ENCODE results near the gene RALGAPA2.

Gene RALGAPA2

DNA sequence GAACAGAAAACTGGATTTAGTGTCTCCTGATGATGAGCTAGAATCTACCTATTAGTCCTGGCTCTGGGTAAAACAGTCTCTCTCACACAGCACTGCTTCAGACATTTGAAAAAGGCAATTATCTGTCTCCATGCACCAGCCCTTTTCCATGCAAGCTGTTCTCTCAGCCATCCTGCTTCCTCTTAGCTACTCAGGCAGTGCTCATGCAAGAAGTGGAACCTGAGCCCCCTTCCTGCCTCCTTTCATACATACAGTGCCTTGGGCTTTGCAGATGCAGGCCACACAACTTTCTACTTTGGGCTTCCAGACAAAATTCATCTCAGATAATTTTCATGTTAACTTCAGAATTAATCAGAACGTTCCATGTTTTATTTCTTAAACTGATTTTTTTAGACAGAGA is 151.3 kb downstream of the RALGAPA2 start:
- DNase-seq (ENCODE audit: low read depth, low spot score), result no peak
- H3K9me3 ChIP-seq (ENCODE audit: control insufficient read depth, insufficient read depth, low read length), result no peaks in the 10 kb centered on the region
- no CpG with 5 or more reads among the region's 1 CpG for WGBS (ENCODE audit: insufficient coverage, insufficient read length)

DNA sequence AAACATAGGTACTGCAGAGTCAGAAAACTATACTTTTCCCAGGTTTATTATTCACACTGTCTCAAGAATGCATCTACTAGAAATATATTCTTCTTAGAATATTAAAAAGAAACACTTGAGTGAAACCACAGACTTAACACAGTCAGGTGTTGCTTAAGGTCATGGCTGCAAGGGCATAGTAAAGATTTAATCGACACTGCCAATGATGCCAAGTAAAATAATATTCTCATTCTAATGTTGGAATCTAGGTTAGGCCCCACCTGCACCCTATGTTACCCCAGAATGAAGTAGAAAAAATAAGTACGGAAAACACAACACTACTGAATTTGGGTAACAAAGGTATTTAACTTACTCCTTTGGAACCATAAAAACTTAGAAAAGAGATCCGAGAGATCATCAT is 155.0 kb downstream of the RALGAPA2 start:
- no peaks in the 10 kb centered on the region for H3K27me3 ChIP-seq (ENCODE audit: control insufficient read depth, insufficient read depth, low read length)
- H3K36me3 ChIP-seq (ENCODE audit: control insufficient read depth, insufficient read depth, low read length), result no peaks in the 10 kb centered on the region
- no peaks in the 10 kb centered on the region; the same call in 1 of the 2 replicates for H3K4me1 ChIP-seq (ENCODE audit: control insufficient read depth, insufficient read depth, low read length)
- no peak overlapping the region for H3K27ac ChIP-seq (ENCODE audit: low read length)
- no CpG with 5 or more reads among the region's 3 CpGs for WGBS (ENCODE audit: insufficient coverage, insufficient read length)
- H3K9me3 ChIP-seq (ENCODE audit: control insufficient read depth, insufficient read depth, low read length), result no peaks in the 10 kb centered on the region
- no peak overlapping the region for H3K4me3 ChIP-seq (ENCODE audit: low read length)
- no peak for DNase-seq (ENCODE audit: low read depth, low spot score)

More for the DNA sequence above, 151.3 kb downstream of the RALGAPA2 start:
- H3K36me3 ChIP-seq (ENCODE audit: control insufficient read depth, insufficient read depth, low read length), result no peaks in the 10 kb centered on the region
- no peaks in the 10 kb centered on the region for H3K27me3 ChIP-seq (ENCODE audit: control insufficient read depth, insufficient read depth, low read length)
- H3K4me1 ChIP-seq (ENCODE audit: control insufficient read depth, insufficient read depth, low read length), result no peaks in the 10 kb centered on the region; the same call in 1 of the 2 replicates
- H3K27ac ChIP-seq (ENCODE audit: low read length), result no peak overlapping the region
- H3K4me3 ChIP-seq (ENCODE audit: low read length), result no peak overlapping the region

DNA sequence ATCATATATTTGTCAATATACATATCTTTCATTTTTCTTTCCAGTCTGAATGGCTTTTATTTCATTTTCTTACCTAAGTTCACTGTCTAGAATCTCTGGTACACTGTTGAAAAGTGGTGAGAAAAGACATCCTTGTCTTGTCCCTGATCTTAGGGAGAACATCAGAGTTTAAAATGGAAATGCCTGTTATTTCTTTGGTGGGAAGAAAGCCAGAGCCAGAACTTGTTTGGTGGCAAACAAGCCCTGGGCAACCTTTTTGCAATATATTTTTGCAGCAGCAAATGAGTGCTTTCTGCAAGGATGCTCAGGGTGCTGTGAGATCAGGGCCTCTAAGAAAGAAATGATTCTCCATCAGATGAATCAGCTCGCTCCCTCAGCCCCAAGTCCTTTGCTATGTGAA is 156.6 kb downstream of the RALGAPA2 start:
- WGBS (ENCODE audit: insufficient coverage, insufficient read length), result no CpG with 5 or more reads among the region's 1 CpG
- no peak overlapping the region for H3K4me3 ChIP-seq (ENCODE audit: low read length)
- H3K9me3 ChIP-seq (ENCODE audit: control insufficient read depth, insufficient read depth, low read length), result no peaks in the 10 kb centered on the region
- no peak for DNase-seq (ENCODE audit: low read depth, low spot score)
- H3K27ac ChIP-seq (ENCODE audit: low read length), result no peak overlapping the region
- no peaks in the 10 kb centered on the region for H3K27me3 ChIP-seq (ENCODE audit: control insufficient read depth, insufficient read depth, low read length)
- H3K36me3 ChIP-seq (ENCODE audit: control insufficient read depth, insufficient read depth, low read length), result no peaks in the 10 kb centered on the region
- H3K4me1 ChIP-seq (ENCODE audit: control insufficient read depth, insufficient read depth, low read length), result no peaks in the 10 kb centered on the region; the same call in 1 of the 2 replicates

DNA sequence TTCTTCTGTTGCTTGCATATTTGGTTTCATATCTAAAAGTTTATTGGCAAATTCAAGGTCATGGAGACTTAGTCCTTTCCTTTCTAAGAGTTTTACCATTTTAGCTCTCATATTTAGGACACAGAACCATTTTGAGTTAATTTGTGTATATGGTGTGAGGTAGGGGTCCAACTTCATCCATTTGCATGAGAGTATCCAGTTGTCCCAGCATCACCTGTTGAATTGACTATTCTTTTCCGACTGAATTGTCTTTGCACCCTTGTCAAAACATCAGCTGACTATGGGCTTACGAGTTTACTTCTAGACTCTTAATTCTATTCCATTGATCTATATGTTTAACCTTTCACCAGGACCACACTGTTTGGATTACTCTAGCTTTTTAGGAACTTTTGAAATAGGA is 157.5 kb downstream of the RALGAPA2 start:
- no peaks in the 10 kb centered on the region for H3K36me3 ChIP-seq (ENCODE audit: control insufficient read depth, insufficient read depth, low read length)
- H3K27me3 ChIP-seq (ENCODE audit: control insufficient read depth, insufficient read depth, low read length), result no peaks in the 10 kb centered on the region
- H3K9me3 ChIP-seq (ENCODE audit: control insufficient read depth, insufficient read depth, low read length), result no peaks in the 10 kb centered on the region
- no CpG with 5 or more reads among the region's 2 CpGs for WGBS (ENCODE audit: insufficient coverage, insufficient read length)
- no peak overlapping the region for H3K27ac ChIP-seq (ENCODE audit: low read length)
- no peak overlapping the region for H3K4me3 ChIP-seq (ENCODE audit: low read length)
- DNase-seq (ENCODE audit: low read depth, low spot score), result no peak
- H3K4me1 ChIP-seq (ENCODE audit: control insufficient read depth, insufficient read depth, low read length), result no peaks in the 10 kb centered on the region; the same call in 1 of the 2 replicates

DNA sequence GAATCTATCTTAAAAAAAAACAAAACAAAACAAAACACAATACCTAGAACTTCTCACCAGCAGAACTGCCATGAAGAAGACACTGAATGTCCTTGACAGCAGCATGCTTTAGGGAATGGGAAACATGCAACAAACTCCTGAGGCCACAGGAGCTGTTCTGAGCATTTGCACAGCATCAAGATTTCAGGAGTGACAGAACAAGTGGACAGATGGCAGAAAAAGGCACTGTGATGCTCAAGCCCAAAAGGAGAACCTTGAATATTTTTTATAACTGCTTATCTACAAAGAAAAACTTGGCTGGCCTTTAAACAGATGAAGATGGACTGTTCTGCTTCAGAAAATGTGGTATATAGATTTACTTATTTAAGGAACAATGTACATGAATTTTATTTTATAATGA is 158.9 kb downstream of the RALGAPA2 start:
- H3K9me3 ChIP-seq (ENCODE audit: control insufficient read depth, insufficient read depth, low read length), result no peaks in the 10 kb centered on the region
- H3K4me1 ChIP-seq (ENCODE audit: control insufficient read depth, insufficient read depth, low read length), result no peaks in the 10 kb centered on the region; the same call in 1 of the 2 replicates
- H3K27me3 ChIP-seq (ENCODE audit: control insufficient read depth, insufficient read depth, low read length), result no peaks in the 10 kb centered on the region
- no peaks in the 10 kb centered on the region for H3K36me3 ChIP-seq (ENCODE audit: control insufficient read depth, insufficient read depth, low read length)
- H3K27ac ChIP-seq (ENCODE audit: low read length), result no peak overlapping the region
- no peak for DNase-seq (ENCODE audit: low read depth, low spot score)
- H3K4me3 ChIP-seq (ENCODE audit: low read length), result no peak overlapping the region

DNA sequence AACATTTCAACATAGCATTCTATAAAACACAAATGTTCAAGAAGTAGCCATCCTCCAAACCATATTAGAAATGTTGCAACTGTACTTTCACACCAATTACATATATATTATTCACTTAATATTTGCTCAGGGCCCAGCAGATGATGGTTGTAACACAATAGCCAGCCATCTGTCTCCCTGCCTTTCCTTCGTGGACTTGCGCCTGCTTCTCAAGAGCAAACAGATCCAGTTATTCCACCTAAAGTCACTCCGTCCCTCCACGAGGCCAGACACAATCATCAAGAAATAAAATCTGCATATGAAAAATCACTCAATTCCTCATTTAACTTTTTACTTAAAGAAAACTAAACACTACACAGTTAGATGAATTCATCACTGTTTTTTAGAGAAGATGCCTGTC is 160.4 kb downstream of the RALGAPA2 start:
- Histone ChIP-seq H3K9me3 (ENCODE audit: control insufficient read depth, insufficient read depth, low read length) (no peaks in the 10 kb centered on the region), H3K27me3 (ENCODE audit: control insufficient read depth, insufficient read depth, low read length) (no peaks in the 10 kb centered on the region), H3K4me3 (ENCODE audit: low read length) (no peak overlapping the region), H3K36me3 (ENCODE audit: control insufficient read depth, insufficient read depth, low read length) (no peaks in the 10 kb centered on the region), H3K27ac (ENCODE audit: low read length) (no peak overlapping the region), H3K4me1 (ENCODE audit: control insufficient read depth, insufficient read depth, low read length) (no peaks in the 10 kb centered on the region; the same call in 1 of the 2 replicates)
- WGBS (ENCODE audit: insufficient coverage, insufficient read length), result 100% methylated on average over 1 of the region's 4 CpGs
- DNase-seq (ENCODE audit: low read depth, low spot score), result no peak

DNA sequence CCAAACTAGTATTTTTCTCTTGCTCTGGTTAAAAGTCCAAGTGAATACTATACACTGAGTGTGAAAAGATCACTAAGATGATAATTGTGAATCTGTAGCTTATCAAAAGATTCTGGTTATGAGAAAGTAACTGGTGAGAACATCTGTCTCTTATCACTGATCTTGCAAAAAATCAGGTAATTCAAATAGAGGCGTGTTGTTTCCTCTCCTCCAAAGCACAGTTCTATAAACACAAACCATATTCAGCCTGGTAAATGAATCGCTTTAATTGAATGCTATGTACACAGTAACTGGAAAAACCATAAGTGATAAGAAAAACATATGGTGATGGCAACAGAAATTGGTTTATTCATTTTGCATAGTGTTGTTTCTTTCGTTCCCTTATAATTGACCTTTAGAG is 161.0 kb downstream of the RALGAPA2 start:
- Histone ChIP-seq H3K36me3 (ENCODE audit: control insufficient read depth, insufficient read depth, low read length) (no peaks in the 10 kb centered on the region), H3K4me1 (ENCODE audit: control insufficient read depth, insufficient read depth, low read length) (no peaks in the 10 kb centered on the region), H3K27ac (ENCODE audit: low read length) (no peak overlapping the region), H3K9me3 (ENCODE audit: control insufficient read depth, insufficient read depth, low read length) (no peaks in the 10 kb centered on the region), H3K27me3 (ENCODE audit: control insufficient read depth, insufficient read depth, low read length) (no peaks in the 10 kb centered on the region), H3K4me3 (ENCODE audit: low read length) (no peak overlapping the region)
- DNase-seq (ENCODE audit: low read depth, low spot score), result no peak
- no CpG with 5 or more reads among the region's 3 CpGs for WGBS (ENCODE audit: insufficient coverage, insufficient read length)

DNA sequence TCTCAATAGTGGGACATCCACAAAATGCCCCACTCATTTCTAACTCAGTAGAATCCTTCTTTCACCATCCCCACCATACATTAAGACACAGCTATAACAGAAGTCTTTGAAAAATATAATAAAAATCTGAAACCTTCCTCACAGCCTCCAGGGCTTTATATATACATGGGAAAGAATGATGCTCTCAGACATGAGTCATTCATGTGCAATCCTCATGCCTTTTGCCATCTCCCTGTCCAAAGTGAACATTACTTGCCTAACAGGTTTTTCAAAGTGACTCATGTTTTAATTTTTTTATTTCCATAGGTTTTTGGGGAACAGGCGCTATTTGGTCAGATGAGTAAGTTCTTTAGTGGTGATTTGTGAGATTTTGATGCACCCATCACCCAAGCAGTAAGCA is 162.7 kb downstream of the RALGAPA2 start:
- no peaks in the 10 kb centered on the region for H3K27me3 ChIP-seq (ENCODE audit: control insufficient read depth, insufficient read depth, low read length)
- no CpG with 5 or more reads among the region's 1 CpG for whole genome bisulfite sequencing (ENCODE audit: insufficient coverage, insufficient read length)
- no peak overlapping the region for H3K27ac ChIP-seq (ENCODE audit: low read length)
- no peak for DNase-seq (ENCODE audit: low read depth, low spot score)
- no peaks in the 10 kb centered on the region for H3K4me1 ChIP-seq (ENCODE audit: control insufficient read depth, insufficient read depth, low read length)
- no peaks in the 10 kb centered on the region for H3K36me3 ChIP-seq (ENCODE audit: control insufficient read depth, insufficient read depth, low read length)
- H3K4me3 ChIP-seq (ENCODE audit: low read length), result no peak overlapping the region
- H3K9me3 ChIP-seq (ENCODE audit: control insufficient read depth, insufficient read depth, low read length), result no peaks in the 10 kb centered on the region

DNA sequence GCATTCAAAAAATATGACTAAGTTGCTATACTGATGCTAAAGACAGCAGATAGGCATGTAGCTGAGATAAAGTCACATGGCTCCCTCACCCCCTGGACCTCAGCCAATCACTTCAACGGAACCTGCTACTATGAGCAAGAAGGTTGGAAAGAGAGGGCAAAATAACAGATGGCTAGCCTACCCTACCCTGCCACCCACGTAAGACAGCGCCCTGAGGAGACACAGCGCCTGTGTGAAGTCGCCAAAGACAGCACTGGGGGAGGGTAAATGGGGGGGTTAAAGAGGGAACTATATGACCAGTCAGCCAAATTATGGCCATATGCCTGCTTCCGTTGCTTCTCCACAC is 163.2 kb downstream of the RALGAPA2 start:
- Histone ChIP-seq H3K27me3 (ENCODE audit: control insufficient read depth, insufficient read depth, low read length) (no peaks in the 10 kb centered on the region), H3K9me3 (ENCODE audit: control insufficient read depth, insufficient read depth, low read length) (no peaks in the 10 kb centered on the region), H3K36me3 (ENCODE audit: control insufficient read depth, insufficient read depth, low read length) (no peaks in the 10 kb centered on the region), H3K27ac (ENCODE audit: low read length) (no peak overlapping the region), H3K4me1 (ENCODE audit: control insufficient read depth, insufficient read depth, low read length) (no peaks in the 10 kb centered on the region), H3K4me3 (ENCODE audit: low read length) (no peak overlapping the region)
- DNase-seq (ENCODE audit: low read depth, low spot score), result no peak
- no CpG with 5 or more reads among the region's 6 CpGs for WGBS (ENCODE audit: insufficient coverage, insufficient read length)

DNA sequence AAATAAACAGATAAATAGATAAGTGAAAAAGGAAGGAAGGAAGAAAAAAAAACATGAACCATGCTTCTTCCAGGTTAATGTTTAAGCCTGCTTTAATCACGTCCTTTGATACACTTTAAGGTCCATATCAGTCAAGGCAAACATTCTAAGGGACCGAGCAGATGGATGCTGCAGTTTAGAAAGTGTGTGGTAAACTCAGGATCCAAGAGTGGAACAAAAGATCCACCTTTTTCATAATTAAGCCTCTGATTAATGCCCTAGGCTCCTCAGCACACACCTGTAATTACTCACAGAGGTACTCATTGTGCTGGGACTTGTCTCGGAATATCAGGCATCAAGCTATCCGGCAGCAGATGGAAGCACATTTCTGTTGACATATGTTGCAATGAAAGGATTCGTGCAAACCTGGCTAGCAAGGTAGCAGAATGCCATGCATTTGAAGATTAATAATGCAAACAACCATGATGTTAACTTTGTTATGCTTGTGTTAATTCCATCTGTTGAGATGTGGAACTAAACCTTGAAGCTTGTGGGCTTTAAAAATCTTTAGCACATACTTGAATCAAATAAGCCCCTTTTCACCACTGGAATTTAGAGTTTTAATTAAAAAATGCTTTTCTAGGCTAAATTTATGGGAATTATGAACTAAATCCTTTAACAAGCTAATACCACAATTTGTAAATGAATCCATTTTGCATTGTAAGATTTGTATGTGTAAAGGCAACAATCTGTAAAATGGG is 163.7 kb downstream of the RALGAPA2 start:
- WGBS (ENCODE audit: insufficient coverage, insufficient read length), result no CpG with 5 or more reads among the region's 5 CpGs
- Histone ChIP-seq H3K4me3 (ENCODE audit: low read length) (no peak overlapping the region), H3K4me1 (ENCODE audit: control insufficient read depth, insufficient read depth, low read length) (no peaks in the 10 kb centered on the region), H3K27me3 (ENCODE audit: control insufficient read depth, insufficient read depth, low read length) (no peaks in the 10 kb centered on the region), H3K36me3 (ENCODE audit: control insufficient read depth, insufficient read depth, low read length) (no peaks in the 10 kb centered on the region), H3K9me3 (ENCODE audit: control insufficient read depth, insufficient read depth, low read length) (no peaks in the 10 kb centered on the region), H3K27ac (ENCODE audit: low read length) (no peak overlapping the region)
- no peak for DNase-seq (ENCODE audit: low read depth, low spot score)

DNA sequence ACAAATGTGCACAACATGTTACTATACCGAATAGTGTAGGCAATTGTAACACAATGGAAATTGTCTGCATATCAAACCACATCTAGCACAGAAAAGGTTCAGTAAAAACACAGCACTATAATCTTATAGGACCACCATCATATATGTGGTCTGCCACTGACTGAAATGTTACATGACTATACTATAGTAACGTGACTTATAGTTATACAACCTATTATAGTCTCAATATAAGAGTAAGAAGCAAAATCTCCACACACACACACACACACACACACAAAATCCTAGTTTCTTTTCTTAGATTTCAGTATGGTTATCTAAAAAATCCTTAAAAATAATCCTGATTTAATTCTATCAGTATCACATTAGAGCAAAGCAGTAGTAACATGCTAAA is 164.6 kb downstream of the RALGAPA2 start:
- H3K9me3 ChIP-seq (ENCODE audit: control insufficient read depth, insufficient read depth, low read length), result no peaks in the 10 kb centered on the region
- H3K27me3 ChIP-seq (ENCODE audit: control insufficient read depth, insufficient read depth, low read length), result no peaks in the 10 kb centered on the region
- no peaks in the 10 kb centered on the region for H3K36me3 ChIP-seq (ENCODE audit: control insufficient read depth, insufficient read depth, low read length)
- no peaks in the 10 kb centered on the region for H3K4me1 ChIP-seq (ENCODE audit: control insufficient read depth, insufficient read depth, low read length)
- no peak overlapping the region for H3K4me3 ChIP-seq (ENCODE audit: low read length)
- H3K27ac ChIP-seq (ENCODE audit: low read length), result no peak overlapping the region
- no CpG with 5 or more reads among the region's 2 CpGs for WGBS (ENCODE audit: insufficient coverage, insufficient read length)
- no peak for DNase-seq (ENCODE audit: low read depth, low spot score)
